OCI-LY3 (cell line): ENCODE measurements around the gene TF.

Experiments used
- CTCF ChIP-seq: fragments of 200-600, 300-600 bp; sonication (generic); IDR thresholded peaks from 2 replicates; pipeline ENCODE4 v1.5.1; 2014; ENCODE audit warnings: antibody characterized with exemption, low read length, low read depth
- EZH2phosphoT487 ChIP-seq: fragments of 200-600 bp; shearing (Covaris generic); IDR thresholded peaks from 2 replicates; pipeline ENCODE4 v1.6.1; 2018; ENCODE audit warnings: antibody characterized with exemption, mixed run types, low read depth

GRCh38 chr3:133700351-133700750, 45.8 kb upstream of the TF start:
- TF ChIP-seq CTCF (no peak), EZH2phosphoT487 (no peak)
